Measurements from ENCODE around the gene MAD1L1.
"Not testable (repeated sequence)": the region's sequence is repeated elsewhere in the genome, so short reads cannot be mapped to it uniquely, and the experiment has no call there.

The MAD1L1 gene

DNA sequence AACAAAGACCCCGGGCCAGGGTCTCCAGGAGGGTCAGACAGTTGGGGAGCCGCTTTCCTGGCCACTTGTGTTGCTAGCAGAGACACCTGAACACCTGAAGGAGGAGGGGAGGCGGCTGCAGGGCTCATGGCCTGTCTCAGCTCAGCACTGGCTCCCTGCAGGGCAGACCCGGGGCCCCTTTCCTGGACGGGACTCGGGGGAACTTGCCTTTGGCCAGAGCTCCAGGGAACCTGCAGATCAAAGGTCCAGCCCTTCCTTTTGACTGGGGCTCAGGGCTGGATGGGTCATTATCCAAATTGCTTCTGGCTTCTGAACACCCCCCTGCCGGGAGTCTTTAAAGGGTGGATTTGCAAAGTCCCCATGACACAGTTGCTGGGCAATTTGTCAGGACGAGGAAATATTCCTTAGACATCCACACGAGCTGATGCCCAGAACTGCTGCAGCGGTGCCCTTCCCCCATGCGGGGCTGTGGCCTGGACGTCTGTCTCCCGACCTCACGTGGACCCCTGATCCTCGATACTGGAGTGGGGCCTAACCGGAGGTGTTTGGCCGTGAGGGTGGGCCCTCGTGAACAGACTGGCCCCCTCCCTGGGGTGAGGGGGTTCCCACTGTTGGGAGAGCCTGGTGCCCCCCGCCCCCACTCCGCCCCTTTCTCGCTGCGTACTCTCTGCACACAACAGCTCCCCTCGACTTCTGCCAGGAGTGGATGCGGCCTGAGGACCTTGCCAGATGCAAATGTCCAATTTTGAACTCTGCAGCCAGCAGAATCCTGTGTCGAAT lies 368.4 kb downstream of the MAD1L1 start:
- DNase-seq, result no peak

GRCh38 chr7:1863091-1863900 lies 369.4 kb downstream of the MAD1L1 start:
- no peak for DNase-seq

- DNase-seq, result no peak
Measured at GRCh38 chr7:1862560-1862959, 370.2 kb downstream of the MAD1L1 start.

GRCh38 chr7:1861799-1862458 lies 370.8 kb downstream of the MAD1L1 start:
- no peak for DNase-seq

GRCh38 chr7:1860881-1861798 lies 371.6 kb downstream of the MAD1L1 start:
- not testable (repeated sequence) for DNase-seq

- DNase-seq, result no peak
Measured at GRCh38 chr7:1859266-1860035, 373.3 kb downstream of the MAD1L1 start.

DNA sequence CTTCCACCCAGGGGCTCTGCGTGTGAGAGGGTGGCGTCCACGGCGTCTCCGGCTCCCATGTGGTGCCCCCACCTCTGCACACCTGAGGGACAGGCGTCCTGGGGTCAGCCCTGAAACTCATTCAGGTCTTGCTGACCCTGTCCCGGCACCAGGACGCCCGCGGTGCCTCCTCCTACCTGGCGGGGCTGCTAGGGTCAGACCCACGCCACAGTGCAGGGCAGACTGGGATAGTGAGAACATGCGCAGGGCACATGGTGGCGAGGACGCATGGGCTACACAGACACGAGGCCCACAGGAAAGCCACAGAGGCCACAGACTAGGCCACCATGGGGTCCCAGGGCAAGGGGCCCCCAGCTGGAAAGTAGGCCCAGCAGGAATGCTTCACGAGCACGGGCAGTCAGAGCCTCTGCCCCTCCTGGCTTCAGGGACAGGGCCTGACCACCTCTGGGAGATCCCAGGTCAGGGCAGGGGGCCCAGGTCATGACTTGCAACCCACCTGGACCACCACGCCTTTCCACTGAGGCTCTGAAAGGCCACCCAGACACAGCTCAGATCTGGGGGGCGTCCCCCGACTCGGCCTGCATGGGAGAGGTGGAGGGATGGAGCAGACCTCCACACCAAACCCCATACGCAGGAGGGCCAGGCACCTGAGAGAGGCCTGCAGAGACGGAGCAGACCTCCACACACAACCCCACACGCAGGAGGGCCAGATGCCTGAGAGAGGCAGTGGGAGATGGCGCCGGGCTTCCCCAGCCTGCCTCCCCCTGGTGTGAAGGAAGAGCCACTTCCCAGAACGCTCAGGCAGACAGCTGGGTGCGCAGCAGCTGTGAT lies 374.1 kb downstream of the MAD1L1 start:
- no peak for DNase-seq

DNA sequence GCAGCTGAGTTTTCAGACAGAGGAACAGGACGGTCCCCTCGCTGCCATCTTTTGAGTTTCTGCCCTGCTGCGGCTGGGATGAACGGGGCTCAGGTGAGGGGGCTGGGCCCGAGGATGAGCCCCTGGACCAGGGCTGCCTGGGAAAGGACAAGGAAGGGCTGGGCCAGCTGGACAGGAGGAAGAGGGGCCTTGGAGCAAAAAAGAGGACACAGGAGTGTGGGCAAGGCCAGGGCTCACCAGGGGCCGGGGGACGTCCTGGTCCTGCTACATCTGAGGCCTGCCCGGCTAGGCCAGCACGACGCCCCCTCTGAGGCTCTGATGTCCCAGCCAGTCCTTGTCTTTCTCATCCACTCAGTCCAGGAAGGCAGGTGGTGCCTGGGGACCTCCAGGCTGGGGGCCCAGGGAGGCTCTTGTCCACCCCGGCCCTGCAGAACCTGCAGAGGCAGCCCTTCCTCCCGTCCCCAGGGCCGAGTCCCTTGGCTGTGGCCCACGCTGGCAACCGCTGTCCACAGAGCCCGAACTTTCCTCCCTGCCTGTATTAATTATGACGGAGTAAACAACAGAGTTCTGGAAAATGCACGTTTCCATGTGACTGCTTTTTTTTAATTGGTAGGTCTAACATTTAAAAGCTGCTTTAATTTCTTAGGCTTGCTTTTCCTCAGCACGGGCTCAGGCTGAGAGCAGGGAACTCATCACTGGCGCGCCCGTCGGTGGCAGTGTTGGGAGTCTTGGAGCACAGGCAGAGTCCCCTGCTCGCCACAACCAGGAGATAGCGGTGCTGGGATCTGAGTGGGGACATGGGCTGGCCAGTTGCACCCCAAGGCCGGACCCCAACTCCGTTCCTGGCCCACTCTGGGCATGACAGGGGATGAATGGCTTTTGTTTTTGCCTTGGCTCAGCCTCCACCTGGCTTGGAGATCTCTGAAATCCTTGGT lies 375.0 kb downstream of the MAD1L1 start:
- no peak for DNase-seq

GRCh38 chr7:1856888-1857441 lies 375.8 kb downstream of the MAD1L1 start:
- DNase-seq, result no peak

GRCh38 chr7:1856161-1856887 lies 376.4 kb downstream of the MAD1L1 start:
- DNase-seq, result no peak

DNA sequence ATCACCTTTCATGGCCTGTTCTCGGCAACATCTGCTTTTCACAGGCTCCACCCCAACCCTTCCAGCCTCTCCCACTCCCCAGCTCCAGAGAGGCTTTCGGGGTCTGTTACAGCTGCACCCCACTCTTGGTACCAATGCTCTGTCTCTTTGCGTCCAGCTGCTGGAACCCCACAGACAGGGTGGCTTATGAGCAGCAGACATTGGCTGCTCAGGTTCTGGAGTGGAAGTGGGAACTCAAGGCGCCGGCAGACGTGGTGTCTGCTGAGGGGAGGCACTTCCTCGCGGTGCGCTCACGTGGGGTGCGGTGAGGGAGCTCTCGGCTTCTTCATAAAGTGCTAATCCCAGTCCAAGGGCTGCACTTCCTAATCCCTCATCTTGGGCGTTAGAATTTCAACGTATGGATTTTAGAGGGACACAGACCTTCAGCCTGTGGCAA lies 377.0 kb downstream of the MAD1L1 start:
- DNase-seq, result no peak

GRCh38 chr7:1854866-1855724 lies 377.6 kb downstream of the MAD1L1 start:
- DNase-seq, result no peak

GRCh38 chr7:1853986-1854865 lies 378.5 kb downstream of the MAD1L1 start:
- DNase-seq, result no peak

GRCh38 chr7:1853431-1853985 lies 379.2 kb downstream of the MAD1L1 start:
- no peak for DNase-seq

DNA sequence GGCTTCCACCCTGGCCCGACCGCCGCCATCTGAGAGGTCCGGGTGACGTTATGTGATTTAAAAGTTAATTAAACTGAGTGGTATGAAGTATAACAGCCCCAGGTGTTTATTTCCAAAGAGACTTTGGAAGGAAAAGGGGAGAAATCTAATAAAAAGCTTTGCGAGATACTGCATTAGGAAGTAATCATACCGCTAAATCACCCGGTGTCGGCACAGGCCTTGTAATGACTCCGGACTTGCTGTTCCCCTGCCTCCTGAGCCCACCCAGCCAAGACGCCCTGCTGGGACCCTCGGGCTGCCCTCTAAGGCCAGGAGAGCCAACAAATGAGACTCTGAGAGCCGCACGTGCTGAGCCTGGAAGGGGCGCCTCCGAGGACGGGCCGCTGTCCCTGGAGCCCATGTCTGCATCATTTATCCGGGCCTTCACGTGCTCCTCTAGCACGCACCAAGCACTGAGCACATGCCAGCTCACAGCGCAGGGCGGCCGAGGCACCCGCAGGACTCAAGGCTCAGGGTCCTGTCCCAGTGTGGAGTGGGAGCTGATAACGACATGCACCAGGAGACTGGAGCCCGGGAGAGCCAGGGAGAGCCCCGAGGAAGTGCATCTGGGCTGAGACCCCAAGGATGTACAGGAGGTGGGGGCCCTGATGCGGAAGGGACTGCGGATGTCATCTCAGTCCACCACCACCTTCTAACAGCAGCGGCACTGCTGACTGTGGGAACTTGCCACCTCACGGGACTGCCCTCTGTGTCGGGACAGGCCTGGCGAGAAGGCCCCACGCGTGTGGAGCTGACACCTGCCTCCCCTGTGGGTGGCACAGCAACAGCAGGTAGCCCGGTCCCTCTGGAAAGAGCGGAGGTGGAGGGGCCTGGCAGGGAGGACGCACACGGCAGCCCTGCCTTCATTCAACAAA lies 380.0 kb downstream of the MAD1L1 start:
- no peak for DNase-seq

Data from NCI-H1105 treated with DMSO at 0.1 percent for 48 hours (cell line).